ENCODE results near the gene RNF138. TPM values are rescaled to one million over a fixed set of nuclear protein-coding genes. Genes with fewer than 3 reads are reported as not detected.
A peak's percentile ranks its signal among the peaks of the same experiment; 100 is the strongest.

The RNF138 gene
- total RNA-seq: 35.4 TPM
- polyA plus RNA-seq: 23.5 TPM

DNA sequence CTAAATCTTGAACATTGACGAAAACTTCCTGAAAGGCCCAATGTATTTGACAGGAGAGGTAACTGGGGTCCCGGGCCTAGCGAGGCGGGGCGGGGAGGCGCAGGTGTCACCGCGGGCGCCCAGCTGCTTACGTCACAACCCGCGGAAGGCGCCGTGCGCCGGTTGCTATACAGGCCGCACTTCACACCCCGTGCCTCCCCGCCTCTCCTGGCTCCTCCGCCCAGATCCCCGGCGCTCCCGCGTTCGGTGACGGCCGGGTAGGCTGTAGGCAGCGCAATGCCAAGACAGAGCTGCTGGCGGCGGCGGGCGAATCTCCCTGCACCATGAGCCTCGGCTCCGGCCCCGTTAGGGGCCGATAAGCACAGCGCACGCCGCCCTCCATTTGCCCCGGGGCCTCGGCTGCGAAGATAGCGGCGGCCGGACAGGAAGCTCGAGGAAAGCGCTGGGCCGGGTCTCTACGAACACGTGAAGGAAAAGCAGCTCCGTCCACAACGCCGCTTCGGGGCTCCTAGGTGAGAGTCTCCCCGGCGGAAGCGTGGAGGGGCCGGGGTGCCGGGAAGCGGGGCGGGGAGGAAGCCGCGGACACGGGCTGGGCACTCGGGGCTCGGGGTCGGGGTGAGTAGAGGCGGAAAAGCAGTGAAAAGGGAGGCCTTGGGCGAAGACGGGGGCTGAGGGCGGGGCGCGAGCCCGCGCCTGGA, at the start of gene RNF138:
Gene RNF138 (plus strand): TSS at position 151 of the 698 bp plus-strand sequence. CDS start 903 bp downstream, outside the sequence.
- under 1% methylated on average over 75 of the region's 75 CpGs for WGBS
- peak within 1 kb of the TSS; percentile 99 for H3K27ac ChIP-seq (ENCODE audit: low read depth)
- H3K36me3 ChIP-seq (ENCODE audit: insufficient read depth): no peaks in the 10 kb centered on the region
- peak; percentile 50 for DNase-seq (ENCODE audit: extremely low spot score)
- H3K4me3 ChIP-seq (ENCODE audit: low read depth, low read length): peak within 1 kb of the TSS; percentile 85
- H3K4me1 ChIP-seq (ENCODE audit: insufficient read depth): no peaks in the 10 kb centered on the region

GRCh38 chr18:32042337-32042736, 49.3 kb upstream of the RNF138 start:
- no peak for DNase-seq (ENCODE audit: extremely low spot score)
- Histone ChIP-seq H3K27ac (ENCODE audit: low read depth) (no peak overlapping the region), H3K4me1 (ENCODE audit: insufficient read depth) (no peaks in the 10 kb centered on the region), H3K36me3 (ENCODE audit: insufficient read depth) (no peaks in the 10 kb centered on the region), H3K4me3 (ENCODE audit: low read depth, low read length) (no peak overlapping the region)

- WGBS: 56% methylated on average over 4 of the region's 4 CpGs
- no peak overlapping the region for H3K27ac ChIP-seq (ENCODE audit: low read depth)
- no peak overlapping the region for H3K4me3 ChIP-seq (ENCODE audit: low read depth, low read length)
- no peaks in the 10 kb centered on the region for H3K36me3 ChIP-seq (ENCODE audit: insufficient read depth)
- no peak for DNase-seq (ENCODE audit: extremely low spot score)
- no peaks in the 10 kb centered on the region for H3K4me1 ChIP-seq (ENCODE audit: insufficient read depth)
Observed at GRCh38 chr18:32048507-32049091, 43.1 kb upstream of the RNF138 start.

DNA sequence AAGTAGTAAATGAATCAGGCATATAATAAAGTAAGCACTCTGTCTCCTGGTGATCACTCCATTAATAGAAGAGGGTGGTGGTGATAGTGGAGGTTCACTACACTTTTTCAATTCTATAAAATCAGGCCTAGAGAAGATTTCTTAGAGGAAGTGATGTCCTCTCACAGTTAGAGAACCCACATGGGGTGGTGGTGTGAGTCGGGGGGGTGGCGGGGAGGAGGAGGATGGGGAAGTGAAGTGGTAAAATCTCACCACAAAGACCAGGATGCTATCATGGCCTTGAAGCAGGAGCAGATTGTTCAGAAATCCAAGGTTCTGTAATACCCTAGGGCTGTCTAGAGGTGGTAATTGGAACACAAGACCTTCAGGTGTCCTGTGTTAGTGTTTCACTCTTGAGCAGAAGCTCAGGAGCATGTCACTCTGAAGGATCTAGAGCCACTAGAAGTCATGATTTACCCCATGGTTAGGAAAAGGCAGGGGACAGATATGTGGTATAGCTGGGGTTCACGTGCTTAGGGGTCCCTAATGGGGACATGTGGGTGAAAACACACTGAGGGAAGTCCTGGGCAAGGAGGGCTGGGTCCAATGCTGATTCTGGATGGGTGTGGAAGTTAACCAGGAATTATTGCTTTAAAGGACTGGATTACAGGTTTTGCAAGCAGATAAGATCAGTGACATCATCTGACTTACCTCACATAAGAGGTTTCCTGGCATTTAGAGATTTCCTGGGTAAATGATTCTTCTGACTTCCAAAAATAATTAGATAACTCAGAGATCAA, 42.1 kb upstream of the RNF138 start:
- Histone ChIP-seq H3K36me3 (ENCODE audit: insufficient read depth) (no peaks in the 10 kb centered on the region), H3K4me1 (ENCODE audit: insufficient read depth) (no peaks in the 10 kb centered on the region), H3K27ac (ENCODE audit: low read depth) (no peak overlapping the region), H3K4me3 (ENCODE audit: low read depth, low read length) (no peak overlapping the region)
- WGBS: 76% methylated on average over 3 of the region's 3 CpGs
- DNase-seq (ENCODE audit: extremely low spot score): no peak

DNA sequence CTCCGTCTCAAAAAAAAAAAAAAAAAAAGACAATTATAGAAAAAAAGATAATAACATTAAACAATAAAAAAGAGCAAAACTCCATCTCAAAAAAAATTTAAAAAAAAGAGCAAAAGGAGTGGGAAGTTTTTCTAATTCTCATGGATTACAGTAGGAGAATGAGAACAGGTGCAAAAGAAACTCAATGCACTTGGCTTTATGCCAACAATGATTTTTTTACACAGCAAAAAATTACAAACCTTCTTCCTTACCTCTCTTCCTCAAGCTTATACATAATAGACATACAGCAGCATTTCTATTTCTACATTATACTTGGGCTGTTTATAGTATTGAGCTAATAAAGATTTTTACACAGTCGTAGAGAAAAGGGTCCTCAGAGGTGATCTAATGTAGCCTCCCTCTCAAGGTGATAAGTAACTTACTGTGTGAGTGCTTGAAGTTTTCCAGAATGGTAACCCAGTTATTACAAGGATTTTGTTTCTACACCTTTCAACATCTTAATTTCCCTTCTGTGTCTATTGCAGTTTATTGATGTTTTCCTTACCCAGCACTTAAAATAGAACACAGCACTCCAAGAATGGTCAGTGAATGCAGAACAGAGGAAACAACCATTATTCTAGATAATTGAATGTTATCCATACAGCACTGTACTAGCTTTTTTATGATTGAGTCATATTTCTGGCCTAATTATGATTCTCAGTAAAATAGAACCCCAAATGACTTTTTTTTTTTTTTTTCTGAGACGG, 34.9 kb upstream of the RNF138 start:
- H3K4me3 ChIP-seq (ENCODE audit: low read depth, low read length): no peak overlapping the region
- H3K36me3 ChIP-seq (ENCODE audit: insufficient read depth): peaks cover 2% of the 10 kb centered on the region
- no peaks in the 10 kb centered on the region for H3K4me1 ChIP-seq (ENCODE audit: insufficient read depth)
- no peak overlapping the region for H3K27ac ChIP-seq (ENCODE audit: low read depth)
- WGBS: 72% methylated on average over 3 of the region's 3 CpGs
- DNase-seq (ENCODE audit: extremely low spot score): no peak

DNA sequence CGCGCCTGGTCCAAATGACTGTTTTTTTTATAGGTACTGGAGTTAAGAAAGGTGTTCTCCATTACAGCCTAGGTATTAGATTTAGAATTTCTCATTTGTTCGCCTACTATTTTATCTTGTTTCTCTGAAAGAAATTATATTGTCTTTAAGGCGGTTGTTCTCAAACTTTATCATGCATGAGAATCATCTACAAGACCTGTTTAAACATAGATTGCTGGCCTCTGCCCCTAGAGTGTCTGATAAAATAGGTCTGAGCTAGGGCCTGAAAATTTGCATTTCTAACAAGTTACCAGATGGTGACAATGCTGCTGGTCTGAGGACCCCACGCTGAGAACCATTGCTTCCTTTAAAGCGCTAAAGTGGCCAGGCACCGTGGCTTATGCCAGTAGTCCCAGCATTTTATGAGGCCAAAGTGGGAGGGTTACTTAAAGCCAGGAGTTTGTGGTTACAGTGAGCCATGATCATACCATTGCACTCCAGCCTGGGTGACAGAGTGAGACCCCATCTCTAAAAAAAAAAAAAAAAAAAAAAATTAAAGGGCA, 34.0 kb upstream of the RNF138 start:
- no peak overlapping the region for H3K4me3 ChIP-seq (ENCODE audit: low read depth, low read length)
- DNase-seq (ENCODE audit: extremely low spot score): no peak
- H3K36me3 ChIP-seq (ENCODE audit: insufficient read depth): peaks cover 2% of the 10 kb centered on the region
- no peaks in the 10 kb centered on the region for H3K4me1 ChIP-seq (ENCODE audit: insufficient read depth)
- no peak overlapping the region for H3K27ac ChIP-seq (ENCODE audit: low read depth)
- WGBS: 73% methylated on average over 7 of the region's 7 CpGs

- Histone ChIP-seq H3K36me3 (ENCODE audit: insufficient read depth) (peaks cover 2% of the 10 kb centered on the region), H3K4me1 (ENCODE audit: insufficient read depth) (no peaks in the 10 kb centered on the region), H3K27ac (ENCODE audit: low read depth) (no peak overlapping the region), H3K4me3 (ENCODE audit: low read depth, low read length) (no peak overlapping the region)
- no peak for DNase-seq (ENCODE audit: extremely low spot score)
- 94% methylated on average over 2 of the region's 2 CpGs for WGBS
Observed at GRCh38 chr18:32060026-32060425, 31.6 kb upstream of the RNF138 start.

DNA sequence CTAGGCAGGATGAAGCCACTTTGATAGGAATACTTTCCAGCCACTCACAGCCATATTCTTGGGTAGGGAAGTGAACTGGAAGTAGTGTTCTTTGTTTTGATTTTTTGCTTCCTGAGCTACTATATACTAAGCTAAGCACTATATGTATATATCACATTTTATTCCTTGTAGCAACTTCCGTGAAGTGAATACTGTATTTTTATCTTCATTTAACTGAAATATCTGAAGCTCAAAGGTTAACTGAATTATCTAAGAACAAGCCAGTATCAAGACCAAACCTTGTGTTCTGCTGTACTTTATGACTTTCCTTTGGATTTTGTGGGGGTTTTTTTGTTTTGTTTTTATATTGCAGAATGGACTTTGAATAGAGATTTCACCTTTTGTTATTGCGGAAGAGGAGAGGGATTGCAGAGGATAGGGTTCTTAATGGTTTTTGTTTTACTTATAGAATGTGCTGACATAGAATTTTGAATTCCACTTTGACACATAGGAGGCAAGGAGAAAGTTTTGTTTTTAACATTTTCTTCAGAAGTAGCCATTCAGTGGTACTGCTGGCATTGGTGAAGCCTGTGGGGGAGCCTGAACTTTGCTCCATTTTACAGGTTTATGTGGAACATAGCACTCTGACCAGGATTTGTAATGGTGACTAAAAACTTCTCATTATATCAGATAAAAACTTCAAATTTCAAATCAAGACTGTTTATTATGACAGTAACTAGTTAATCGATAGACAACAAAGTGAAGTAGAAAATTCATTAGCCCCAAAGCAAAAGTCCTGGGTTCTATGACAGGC, 24.1 kb upstream of the RNF138 start:
- DNase-seq (ENCODE audit: extremely low spot score): no peak
- Histone ChIP-seq H3K4me3 (ENCODE audit: low read depth, low read length) (no peak overlapping the region), H3K27ac (ENCODE audit: low read depth) (no peak overlapping the region), H3K4me1 (ENCODE audit: insufficient read depth) (no peaks in the 10 kb centered on the region), H3K36me3 (ENCODE audit: insufficient read depth) (peaks cover 1% of the 10 kb centered on the region)
- 96% methylated on average over 3 of the region's 3 CpGs for WGBS

DNA sequence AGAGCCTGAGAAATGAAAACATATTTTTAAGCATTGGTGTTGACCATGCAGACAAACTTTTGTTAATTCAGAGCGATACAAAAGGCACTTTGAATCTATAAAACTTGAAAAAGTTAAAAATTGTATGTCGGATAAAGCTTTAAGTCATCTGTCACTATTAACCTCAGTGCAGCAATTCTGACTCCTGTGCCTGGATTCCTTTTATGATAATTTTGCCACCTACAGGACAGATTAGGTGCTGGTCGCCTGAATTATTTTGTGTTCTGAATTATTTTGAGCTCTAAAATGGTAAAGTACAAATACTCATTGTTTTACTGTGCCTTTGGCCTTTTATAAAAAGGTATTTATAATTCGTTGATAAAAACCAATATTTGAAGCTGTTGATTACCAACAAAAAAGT, 19.4 kb upstream of the RNF138 start:
- Histone ChIP-seq H3K36me3 (ENCODE audit: insufficient read depth) (peaks cover 1% of the 10 kb centered on the region), H3K4me1 (ENCODE audit: insufficient read depth) (no peaks in the 10 kb centered on the region), H3K4me3 (ENCODE audit: low read depth, low read length) (no peak overlapping the region), H3K27ac (ENCODE audit: low read depth) (no peak overlapping the region)
- 68% methylated on average over 4 of the region's 4 CpGs for WGBS
- no peak for DNase-seq (ENCODE audit: extremely low spot score)

- Histone ChIP-seq H3K36me3 (ENCODE audit: insufficient read depth) (peaks cover 1% of the 10 kb centered on the region), H3K27ac (ENCODE audit: low read depth) (no peak overlapping the region), H3K4me3 (ENCODE audit: low read depth, low read length) (no peak overlapping the region), H3K4me1 (ENCODE audit: insufficient read depth) (no peaks in the 10 kb centered on the region)
- 98% methylated on average over 1 of the region's 1 CpG for WGBS
- no peak for DNase-seq (ENCODE audit: extremely low spot score)
Observed at GRCh38 chr18:32074206-32074605, 17.5 kb upstream of the RNF138 start.

- Histone ChIP-seq H3K27ac (ENCODE audit: low read depth) (no peak overlapping the region), H3K4me3 (ENCODE audit: low read depth, low read length) (no peak overlapping the region), H3K36me3 (ENCODE audit: insufficient read depth) (no peaks in the 10 kb centered on the region), H3K4me1 (ENCODE audit: insufficient read depth) (no peaks in the 10 kb centered on the region)
- 83% methylated on average over 2 of the region's 2 CpGs for WGBS
- DNase-seq (ENCODE audit: extremely low spot score): no peak
Observed at GRCh38 chr18:32078845-32079244, 12.8 kb upstream of the RNF138 start.

DNA sequence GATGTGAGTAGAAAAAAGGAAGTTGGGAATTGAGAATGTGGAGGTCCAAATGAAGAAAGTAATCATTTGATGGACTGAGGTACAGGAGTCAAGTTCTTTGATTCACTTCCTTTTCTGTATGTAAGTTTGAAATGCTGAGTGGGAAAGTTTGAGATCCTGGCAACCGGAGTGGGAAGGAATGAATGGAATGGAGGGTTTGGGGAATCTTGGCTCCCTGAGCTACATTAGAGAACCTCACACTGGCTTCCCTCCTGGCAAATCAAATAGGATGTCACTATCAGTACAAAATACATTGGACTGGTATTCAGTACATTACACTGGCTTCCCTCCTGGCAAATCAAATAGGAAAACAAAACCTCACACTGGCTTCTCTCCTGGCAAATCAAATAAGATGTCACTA, 9.8 kb upstream of the RNF138 start:
- DNase-seq (ENCODE audit: extremely low spot score): no peak
- WGBS: 38% methylated on average over 1 of the region's 1 CpG
- Histone ChIP-seq H3K4me3 (ENCODE audit: low read depth, low read length) (no peak overlapping the region), H3K27ac (ENCODE audit: low read depth) (no peak overlapping the region), H3K4me1 (ENCODE audit: insufficient read depth) (no peaks in the 10 kb centered on the region), H3K36me3 (ENCODE audit: insufficient read depth) (no peaks in the 10 kb centered on the region)

DNA sequence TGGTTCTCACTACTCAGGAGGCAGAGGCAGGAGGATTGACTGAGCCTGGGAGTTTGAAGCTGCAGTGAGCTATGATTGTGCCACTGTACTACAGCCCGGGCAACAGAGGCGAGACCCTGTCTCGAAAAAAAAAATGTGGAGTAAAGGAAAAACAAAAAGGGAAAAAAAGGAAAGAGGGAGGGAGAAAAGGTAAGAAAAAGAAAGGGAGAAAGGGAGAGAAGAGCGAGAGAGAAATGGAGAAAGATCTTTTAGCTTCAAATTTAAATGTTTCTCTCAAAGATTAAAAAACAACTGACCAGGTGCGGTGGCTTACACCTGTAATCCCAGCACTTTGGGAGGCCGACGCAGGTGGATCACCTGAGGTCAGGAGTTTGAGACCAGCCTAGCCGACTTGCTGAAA, 7.9 kb upstream of the RNF138 start:
- DNase-seq (ENCODE audit: extremely low spot score): no peak
- 94% methylated on average over 8 of the region's 8 CpGs for WGBS
- H3K36me3 ChIP-seq (ENCODE audit: insufficient read depth): no peaks in the 10 kb centered on the region
- H3K4me3 ChIP-seq (ENCODE audit: low read depth, low read length): no peak overlapping the region
- no peak overlapping the region for H3K27ac ChIP-seq (ENCODE audit: low read depth)
- no peaks in the 10 kb centered on the region for H3K4me1 ChIP-seq (ENCODE audit: insufficient read depth)

Measured in urinary bladder (tissue), 4 donors.